ENCODE data around the gene DEXI.

The DEXI gene

GRCh38 chr16:10892782-10893318 lies 49.4 kb downstream of the DEXI start:
- DNase-seq (ENCODE audit: low read depth): no peak

- no peak for DNase-seq (ENCODE audit: low read depth)
Measured at GRCh38 chr16:10889855-10890254, 52.4 kb downstream of the DEXI start.

GRCh38 chr16:10888320-10888937 lies 53.8 kb downstream of the DEXI start:
- DNase-seq (ENCODE audit: low read depth): no peak

- DNase-seq (ENCODE audit: low read depth): no peak
Measured at GRCh38 chr16:10885246-10885645, 57.0 kb downstream of the DEXI start.

- DNase-seq (ENCODE audit: low read depth): no peak
Measured at GRCh38 chr16:10883004-10883403, 59.3 kb downstream of the DEXI start.

GRCh38 chr16:10881479-10882030 lies 60.7 kb downstream of the DEXI start:
- no peak for DNase-seq (ENCODE audit: low read depth)

GRCh38 chr16:10880594-10881452 lies 61.4 kb downstream of the DEXI start:
- DNase-seq (ENCODE audit: low read depth): no peak

GRCh38 chr16:10879681-10880589 lies 62.3 kb downstream of the DEXI start:
- DNase-seq (ENCODE audit: low read depth): no peak

All from activated T-cell treated with anti-CD3 and anti-CD28 coated beads for 24 hours (primary cell).